Parathyroid adenoma (tissue), 2 donors: Measurements from ENCODE around the gene DNAH9.
A peak's percentile ranks its signal among the peaks of the same experiment; 100 is the strongest.

Source experiments
- H2AFZ ChIP-seq: fragments of 300-600 bp; sonication (generic); one replicate; pipeline ENCODE4 v1.7.0; 2017; ENCODE audit warnings: antibody characterized with exemption, mild to moderate bottlenecking
- H3K27ac ChIP-seq: fragments of 300-600 bp; sonication (generic); one replicate; pipeline ENCODE4 v1.7.0; 2017
- H3K27me3 ChIP-seq: fragments of 300-600 bp; sonication (generic); one replicate; pipeline ENCODE4 v1.7.0; 2017; ENCODE audit warnings: low read length; ENCODE audit not compliant: control insufficient read depth, insufficient read depth
- H3K36me3 ChIP-seq: fragments of 300-600 bp; sonication (generic); one replicate; pipeline ENCODE4 v1.7.0; 2017; ENCODE audit warnings: low read length; ENCODE audit not compliant: control insufficient read depth, insufficient read depth
- H3K4me1 ChIP-seq: fragments of 300-600 bp; sonication (generic); one replicate; pipeline ENCODE4 v1.7.0; 2017; ENCODE audit warnings: control low read depth
- H3K4me2 ChIP-seq: fragments of 300-600 bp; sonication (generic); one replicate; pipeline ENCODE4 v1.7.0; 2017; ENCODE audit warnings: low read length
- H3K4me3 ChIP-seq: fragments of 300-600 bp; sonication (generic); one replicate; pipeline ENCODE4 v1.7.0; 2017; ENCODE audit warnings: low read depth, low read length
- H3K79me2 ChIP-seq: fragments of 300-600 bp; sonication (generic); one replicate; pipeline ENCODE4 v1.7.0; 2017; ENCODE audit warnings: control low read depth
- H3K9ac ChIP-seq: fragments of 300-600 bp; sonication (generic); one replicate; pipeline ENCODE4 v1.7.0; 2017; ENCODE audit warnings: mild to moderate bottlenecking
- H3K9me3 ChIP-seq: fragments of 300-600 bp; sonication (generic); one replicate; pipeline ENCODE4 v1.7.0; 2017; ENCODE audit warnings: low read length; ENCODE audit not compliant: control insufficient read depth
- TF ChIP-seq, protein P1 (sequence below): fragments of 300-600 bp; sonication (generic); IDR thresholded peaks from one replicate; pipeline ENCODE4 v1.7.0; 2017; ENCODE audit warnings: antibody characterized with exemption, mild to moderate bottlenecking
- donor health status: primary hyperparathyroidism.

The DNAH9 gene

DNA sequence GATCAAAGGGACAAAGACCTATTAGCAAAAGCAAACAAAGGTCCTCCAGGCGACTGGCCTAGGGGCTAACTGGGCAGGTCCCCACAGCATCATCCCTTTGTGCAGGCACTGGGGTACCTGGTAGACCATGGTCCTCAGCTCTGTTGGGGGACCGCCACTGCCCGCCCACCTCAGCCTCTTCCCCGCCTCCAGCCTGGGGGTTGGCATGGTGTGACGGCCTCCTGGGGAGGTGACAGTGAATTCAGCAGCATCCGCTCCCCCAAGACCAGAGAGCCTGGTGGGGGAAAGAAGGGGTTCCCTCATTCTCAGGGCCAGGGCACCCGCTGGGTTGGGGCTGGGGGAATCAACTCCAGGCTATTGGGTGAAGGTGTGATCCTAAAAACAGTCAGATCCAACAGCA is 38.7 kb upstream of the DNAH9 start:
- Histone ChIP-seq H3K9me3 (no peaks in the 10 kb centered on the region), H3K27ac (no peak overlapping the region), H3K79me2 (peaks cover 4% of the 10 kb centered on the region), H3K27me3 (no peaks in the 10 kb centered on the region), H2AFZ (no peak overlapping the region), H3K4me2 (no peak overlapping the region), H3K4me1 (peaks cover 6% of the 10 kb centered on the region), H3K36me3 (no peaks in the 10 kb centered on the region), H3K4me3 (no peak overlapping the region), H3K9ac (no peak overlapping the region)
- TF ChIP-seq, protein P1, sequence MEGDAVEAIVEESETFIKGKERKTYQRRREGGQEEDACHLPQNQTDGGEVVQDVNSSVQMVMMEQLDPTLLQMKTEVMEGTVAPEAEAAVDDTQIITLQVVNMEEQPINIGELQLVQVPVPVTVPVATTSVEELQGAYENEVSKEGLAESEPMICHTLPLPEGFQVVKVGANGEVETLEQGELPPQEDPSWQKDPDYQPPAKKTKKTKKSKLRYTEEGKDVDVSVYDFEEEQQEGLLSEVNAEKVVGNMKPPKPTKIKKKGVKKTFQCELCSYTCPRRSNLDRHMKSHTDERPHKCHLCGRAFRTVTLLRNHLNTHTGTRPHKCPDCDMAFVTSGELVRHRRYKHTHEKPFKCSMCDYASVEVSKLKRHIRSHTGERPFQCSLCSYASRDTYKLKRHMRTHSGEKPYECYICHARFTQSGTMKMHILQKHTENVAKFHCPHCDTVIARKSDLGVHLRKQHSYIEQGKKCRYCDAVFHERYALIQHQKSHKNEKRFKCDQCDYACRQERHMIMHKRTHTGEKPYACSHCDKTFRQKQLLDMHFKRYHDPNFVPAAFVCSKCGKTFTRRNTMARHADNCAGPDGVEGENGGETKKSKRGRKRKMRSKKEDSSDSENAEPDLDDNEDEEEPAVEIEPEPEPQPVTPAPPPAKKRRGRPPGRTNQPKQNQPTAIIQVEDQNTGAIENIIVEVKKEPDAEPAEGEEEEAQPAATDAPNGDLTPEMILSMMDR: no peak

DNA sequence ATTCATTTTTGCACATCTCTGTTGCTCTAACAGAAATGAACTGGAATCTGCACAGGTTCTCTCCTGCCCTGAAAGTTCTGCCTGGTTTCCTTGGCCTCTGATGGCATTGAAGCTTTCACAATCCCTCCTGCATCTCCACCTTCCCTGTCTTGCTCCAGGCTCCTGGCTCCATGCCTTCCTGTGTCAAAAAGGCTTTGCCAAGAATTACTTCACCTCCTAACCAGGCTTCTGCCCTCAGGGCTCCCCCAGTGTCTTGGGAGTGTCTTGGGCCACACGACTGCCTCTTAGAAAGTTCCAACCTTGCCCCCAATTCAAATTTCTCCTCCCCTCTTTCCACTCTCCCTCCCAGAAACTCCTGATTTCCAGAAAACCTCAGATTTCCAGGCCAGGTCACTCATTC is 37.0 kb upstream of the DNAH9 start:
- H3K4me1 ChIP-seq: peaks cover 9% of the 10 kb centered on the region
- TF ChIP-seq, protein P1: no peak
- peaks cover 4% of the 10 kb centered on the region for H3K79me2 ChIP-seq
- H3K36me3 ChIP-seq: no peaks in the 10 kb centered on the region
- H3K27ac ChIP-seq: no peak overlapping the region
- H2AFZ ChIP-seq: no peak overlapping the region
- no peaks in the 10 kb centered on the region for H3K27me3 ChIP-seq
- H3K4me3 ChIP-seq: no peak overlapping the region
- H3K4me2 ChIP-seq: no peak overlapping the region
- no peak overlapping the region for H3K9ac ChIP-seq
- H3K9me3 ChIP-seq: no peaks in the 10 kb centered on the region

DNA sequence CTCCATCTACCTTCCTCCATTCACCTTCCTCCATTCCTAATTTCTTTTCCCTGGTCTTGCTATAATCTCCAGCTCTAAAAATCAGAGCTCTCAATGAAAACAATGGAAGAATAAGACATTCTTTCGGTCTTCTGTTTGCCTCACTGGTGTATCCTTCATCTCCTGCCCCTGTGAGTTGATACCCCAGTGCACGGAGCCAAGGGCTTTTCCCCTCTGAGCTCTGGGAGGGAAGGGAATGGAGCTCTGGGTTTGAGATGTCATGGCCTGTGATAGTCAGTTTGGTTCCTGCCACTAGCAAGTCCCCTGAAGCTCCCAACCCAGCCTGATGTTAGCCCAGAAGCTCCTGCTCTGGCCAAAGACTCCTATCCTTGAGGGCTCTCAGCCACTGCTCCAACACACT is 36.6 kb upstream of the DNAH9 start:
- TF ChIP-seq, protein P1: no peak
- Histone ChIP-seq H3K4me2 (no peak overlapping the region), H3K4me1 (peaks cover 9% of the 10 kb centered on the region), H3K9me3 (no peaks in the 10 kb centered on the region), H3K27ac (no peak overlapping the region), H2AFZ (no peak overlapping the region), H3K4me3 (no peak overlapping the region), H3K79me2 (peaks cover 4% of the 10 kb centered on the region), H3K9ac (no peak overlapping the region), H3K36me3 (no peaks in the 10 kb centered on the region), H3K27me3 (no peaks in the 10 kb centered on the region)

DNA sequence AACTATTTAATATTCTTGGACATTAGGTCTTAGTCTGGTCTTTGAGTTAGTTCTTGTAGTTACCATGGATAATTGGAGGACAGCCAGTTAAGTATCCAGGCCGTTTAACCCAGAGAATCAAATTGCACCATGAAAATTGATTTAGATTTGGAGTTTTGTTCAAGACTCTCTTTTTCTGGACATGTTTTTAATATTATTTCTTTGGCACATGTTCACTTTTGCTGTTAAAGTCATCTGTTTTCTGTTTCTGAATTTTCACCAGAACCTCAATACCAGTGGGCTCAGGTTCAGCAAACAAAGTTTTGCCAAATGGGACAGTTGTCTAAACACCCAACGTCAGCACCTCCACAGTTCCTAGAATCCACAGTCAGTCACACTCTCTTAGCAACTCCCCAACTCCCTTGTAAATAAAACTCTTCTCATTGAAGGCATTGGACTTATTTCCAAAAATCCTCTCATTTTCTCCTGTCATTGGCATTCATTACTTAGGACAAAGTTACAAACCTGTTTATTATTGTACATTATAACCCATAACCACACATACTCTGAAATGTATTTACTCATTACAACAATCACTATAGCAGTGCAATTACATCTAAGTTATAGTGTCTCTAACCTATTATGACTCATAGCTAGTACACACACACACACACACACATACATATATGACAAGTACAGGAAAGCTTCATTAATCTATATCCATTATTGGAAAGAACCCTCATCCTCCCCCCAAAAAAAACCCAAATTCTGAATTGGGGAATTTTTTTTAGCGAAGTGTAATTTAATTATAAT is 33.5 kb upstream of the DNAH9 start:
- no peak overlapping the region for H3K27ac ChIP-seq

More for the DNA sequence above, 33.5 kb upstream of the DNAH9 start:
- H3K9ac ChIP-seq: no peak overlapping the region
- peaks cover 9% of the 10 kb centered on the region for H3K4me1 ChIP-seq
- TF ChIP-seq, protein P1: no peak
- peak overlapping the region; percentile 20 for H3K4me3 ChIP-seq
- no peaks in the 10 kb centered on the region for H3K27me3 ChIP-seq
- no peaks in the 10 kb centered on the region for H3K36me3 ChIP-seq
- no peaks in the 10 kb centered on the region for H3K79me2 ChIP-seq
- no peak overlapping the region for H2AFZ ChIP-seq
- H3K9me3 ChIP-seq: no peaks in the 10 kb centered on the region
- no peak overlapping the region for H3K4me2 ChIP-seq
